ENCODE results near the gene SPACA6. TPM values are rescaled to one million over a fixed set of nuclear protein-coding genes. Genes with fewer than 3 reads are reported as not detected.

Gene SPACA6
- total RNA-seq, 6 donors from 2014 or later: 6.2 to 157 (median 19.7) TPM

GRCh38 chr19:51743405-51743804 is 50.3 kb downstream of the SPACA6 start:
- 83 to 86% methylated on average over 3 of the region's 3 CpGs for WGBS, 2 donors
- TF ChIP-seq POLR2A (IDR thresholded peaks at IDR 0.05): no peak
- TF ChIP-seq CTCF (IDR thresholded peaks at IDR 0.05): no peak
- no peak for TF ChIP-seq POLR2AphosphoS5 (IDR thresholded peaks at IDR 0.05)
- TF ChIP-seq EP300 (IDR thresholded peaks at IDR 0.05): no peak
- no peaks in the 10 kb centered on the region for H3K27me3 ChIP-seq
- no peaks in the 10 kb centered on the region for H3K36me3 ChIP-seq
- H3K4me3 ChIP-seq: no peak overlapping the region
- H3K27ac ChIP-seq: no peak overlapping the region
- DNase-seq (no peak), ATAC-seq (ENCODE audit: low FRiP score in 2 of 2) (no peak)
- H3K4me1 ChIP-seq: no peaks in the 10 kb centered on the region
- H3K9me3 ChIP-seq: no peaks in the 10 kb centered on the region

- H3K4me1 ChIP-seq: no peaks in the 10 kb centered on the region
- DNase-seq (no peak), ATAC-seq (ENCODE audit: low FRiP score in 2 of 2) (no peak)
- TF ChIP-seq POLR2AphosphoS5 (IDR thresholded peaks at IDR 0.05) (no peak), CTCF (IDR thresholded peaks at IDR 0.05) (no peak), EP300 (IDR thresholded peaks at IDR 0.05) (no peak), POLR2A (IDR thresholded peaks at IDR 0.05) (no peak)
- no peaks in the 10 kb centered on the region for H3K9me3 ChIP-seq
- no peaks in the 10 kb centered on the region for H3K27me3 ChIP-seq
- no peaks in the 10 kb centered on the region for H3K36me3 ChIP-seq
- WGBS, 2 donors: 82 to 88% methylated on average over 7 of the region's 7 CpGs
- H3K27ac ChIP-seq: no peak overlapping the region
- no peak overlapping the region for H3K4me3 ChIP-seq
Measured at GRCh38 chr19:51746731-51747130, 53.6 kb downstream of the SPACA6 start.

- Histone ChIP-seq H3K36me3 (no peaks in the 10 kb centered on the region), H3K9me3 (no peaks in the 10 kb centered on the region), H3K27ac (peak overlapping the region; percentile 17 to 83 (median 82)), H3K27me3 (no peaks in the 10 kb centered on the region), H3K4me1 (no peaks in the 10 kb centered on the region), H3K4me3 (peak overlapping the region in 3 of 4 donors; percentile 10 to 45 (median 10))
- DNase-seq: no peak
- no peak for ATAC-seq (ENCODE audit: low FRiP score in 2 of 2)
- TF ChIP-seq EP300 (IDR thresholded peaks at IDR 0.05) (no peak), CTCF (IDR thresholded peaks at IDR 0.05) (no peak), POLR2A (IDR thresholded peaks at IDR 0.05) (no peak), POLR2AphosphoS5 (IDR thresholded peaks at IDR 0.05) (no peak)
- 56 to 75% methylated on average over 3 to 4 of the region's 4 CpGs for WGBS, 2 donors
Measured at GRCh38 chr19:51749979-51750378, 56.8 kb downstream of the SPACA6 start.

- Histone ChIP-seq H3K4me3 (peak overlapping the region in 3 of 4 donors; percentile 20 to 45 (median 29)), H3K9me3 (no peaks in the 10 kb centered on the region), H3K27ac (peak overlapping the region; percentile 72 to 83 (median 82)), H3K27me3 (no peaks in the 10 kb centered on the region), H3K36me3 (no peaks in the 10 kb centered on the region), H3K4me1 (no peaks in the 10 kb centered on the region)
- TF ChIP-seq POLR2A (IDR thresholded peaks at IDR 0.05) (peak in 1 of 4 donors; percentile 44), POLR2AphosphoS5 (IDR thresholded peaks at IDR 0.05) (peak in 1 of 2 donors; percentile 43), CTCF (IDR thresholded peaks at IDR 0.05) (no peak), EP300 (IDR thresholded peaks at IDR 0.05) (no peak)
- peak; percentile 20 to 49 for ATAC-seq (ENCODE audit: low FRiP score in 2 of 2)
- 68 to 82% methylated on average over 7 of the region's 7 CpGs for WGBS, 2 donors
- DNase-seq: no peak
Measured at GRCh38 chr19:51750400-51751094, 57.4 kb downstream of the SPACA6 start.

GRCh38 chr19:51751655-51752054 is 58.5 kb downstream of the SPACA6 start, which contains the start of gene FPR1:
Gene FPR1 (minus strand): TSS chr19:51751878. CDS start chr19:51746994, 4,884 bp downstream.
- peak in 1 of 2 donors; percentile 46 for DNase-seq

More at GRCh38 chr19:51751655-51752054, 58.5 kb downstream of the SPACA6 start, which contains the start of gene FPR1:
- H3K27me3 ChIP-seq: no peaks in the 10 kb centered on the region
- H3K4me3 ChIP-seq: peak within 1 kb of the TSS in 3 of 4 donors; percentile 20 to 45 (median 29)
- peak within 1 kb of the TSS; percentile 72 to 83 (median 82) for H3K27ac ChIP-seq
- H3K4me1 ChIP-seq: no peaks in the 10 kb centered on the region
- peak; percentile 72 to 89 for ATAC-seq (ENCODE audit: low FRiP score in 2 of 2)
- H3K9me3 ChIP-seq: no peaks in the 10 kb centered on the region
- no peaks in the 10 kb centered on the region for H3K36me3 ChIP-seq
- 54 to 73% methylated on average over 2 of the region's 2 CpGs for WGBS, 2 donors
- TF ChIP-seq POLR2AphosphoS5 (IDR thresholded peaks at IDR 0.05) (peak; percentile 62 to 70), POLR2A (IDR thresholded peaks at IDR 0.05) (peak in 2 of 4 donors; percentile 38 to 80), CTCF (IDR thresholded peaks at IDR 0.05) (no peak), EP300 (IDR thresholded peaks at IDR 0.05) (no peak)
